ENCODE results near the gene ANK3.

DNA sequence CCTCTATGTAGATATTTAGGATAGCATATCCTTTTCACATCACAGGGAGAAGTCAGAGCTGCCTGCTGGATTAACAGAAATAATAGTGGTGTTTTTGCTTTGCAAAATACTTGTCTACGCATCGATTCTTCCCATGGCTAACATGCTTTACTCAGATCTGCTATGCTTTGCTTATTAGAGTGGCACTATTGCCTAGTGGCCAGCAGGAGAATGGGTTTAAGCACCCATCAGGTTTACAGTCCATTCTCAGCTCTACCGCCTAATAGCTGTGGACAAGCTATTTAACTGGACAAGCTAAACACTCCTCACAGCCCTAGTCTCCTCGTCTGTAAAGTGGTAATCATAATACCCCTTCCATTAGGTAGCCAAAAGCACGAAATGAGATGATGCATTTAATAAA, 265.1 kb downstream of the ANK3 start:
- no peak for TF ChIP-seq POLR2A (IDR thresholded peaks at IDR 0.05)
- TF ChIP-seq, protein P1, sequence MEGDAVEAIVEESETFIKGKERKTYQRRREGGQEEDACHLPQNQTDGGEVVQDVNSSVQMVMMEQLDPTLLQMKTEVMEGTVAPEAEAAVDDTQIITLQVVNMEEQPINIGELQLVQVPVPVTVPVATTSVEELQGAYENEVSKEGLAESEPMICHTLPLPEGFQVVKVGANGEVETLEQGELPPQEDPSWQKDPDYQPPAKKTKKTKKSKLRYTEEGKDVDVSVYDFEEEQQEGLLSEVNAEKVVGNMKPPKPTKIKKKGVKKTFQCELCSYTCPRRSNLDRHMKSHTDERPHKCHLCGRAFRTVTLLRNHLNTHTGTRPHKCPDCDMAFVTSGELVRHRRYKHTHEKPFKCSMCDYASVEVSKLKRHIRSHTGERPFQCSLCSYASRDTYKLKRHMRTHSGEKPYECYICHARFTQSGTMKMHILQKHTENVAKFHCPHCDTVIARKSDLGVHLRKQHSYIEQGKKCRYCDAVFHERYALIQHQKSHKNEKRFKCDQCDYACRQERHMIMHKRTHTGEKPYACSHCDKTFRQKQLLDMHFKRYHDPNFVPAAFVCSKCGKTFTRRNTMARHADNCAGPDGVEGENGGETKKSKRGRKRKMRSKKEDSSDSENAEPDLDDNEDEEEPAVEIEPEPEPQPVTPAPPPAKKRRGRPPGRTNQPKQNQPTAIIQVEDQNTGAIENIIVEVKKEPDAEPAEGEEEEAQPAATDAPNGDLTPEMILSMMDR (IDR thresholded peaks at IDR 0.05): no peak
- TF ChIP-seq POLR2AphosphoS5 (IDR thresholded peaks at IDR 0.05): no peak
- no peak for TF ChIP-seq EP300 (IDR thresholded peaks at IDR 0.05)
